ENCODE data around the gene ZDHHC22.

Gene ZDHHC22, protein sequence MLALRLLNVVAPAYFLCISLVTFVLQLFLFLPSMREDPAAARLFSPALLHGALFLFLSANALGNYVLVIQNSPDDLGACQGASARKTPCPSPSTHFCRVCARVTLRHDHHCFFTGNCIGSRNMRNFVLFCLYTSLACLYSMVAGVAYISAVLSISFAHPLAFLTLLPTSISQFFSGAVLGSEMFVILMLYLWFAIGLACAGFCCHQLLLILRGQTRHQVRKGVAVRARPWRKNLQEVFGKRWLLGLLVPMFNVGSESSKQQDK

DNA sequence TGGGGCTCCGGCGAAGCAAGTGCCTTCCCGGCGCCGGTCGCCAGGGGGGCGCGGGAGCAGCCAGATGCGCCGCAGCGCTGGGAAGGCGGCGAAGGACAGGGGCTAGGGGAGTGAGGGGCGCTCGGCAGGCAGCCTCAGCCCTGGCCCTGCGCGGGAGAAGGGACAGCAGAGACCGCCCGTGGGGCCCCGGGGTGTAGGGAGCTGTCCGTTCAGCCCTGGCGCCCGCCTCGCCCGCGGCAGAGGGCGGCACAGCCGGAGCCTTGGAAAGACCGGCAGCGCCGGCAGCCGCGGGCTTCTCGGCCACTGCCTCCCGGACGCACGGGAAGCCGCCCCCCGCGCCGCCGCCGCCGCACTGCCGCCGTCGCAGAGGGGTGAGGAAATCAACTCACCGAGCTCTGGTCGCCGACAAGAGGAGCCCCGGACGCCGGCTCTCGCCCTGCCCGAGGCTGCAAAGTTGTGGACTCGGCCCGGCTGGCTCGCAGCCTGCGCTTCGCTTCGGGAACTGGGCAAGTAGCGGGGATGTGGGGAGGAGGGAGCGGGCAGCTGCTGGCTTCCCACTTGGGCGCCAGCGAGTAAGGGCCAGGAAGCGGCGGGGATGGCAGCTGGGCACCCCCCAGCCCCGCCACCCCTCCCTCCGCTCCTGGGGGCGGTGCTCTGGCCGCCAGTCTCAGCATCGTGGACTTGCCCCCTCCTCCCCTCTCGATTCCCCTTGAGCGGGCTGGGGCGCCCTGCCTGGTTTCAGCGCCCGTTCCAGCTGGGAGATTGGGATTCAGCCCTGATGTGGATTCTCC is at the start of gene ZDHHC22:
Gene ZDHHC22, minus strand, starts transcription at position 578 of the 791 bp plus-strand sequence. CDS start 2,053 bp downstream, outside the sequence.
- no peaks in the 10 kb centered on the region for H3K36me3 Mint-ChIP-seq
- H3K4me3 Mint-ChIP-seq = peak within 1 kb of the TSS; percentile 21
- no peak within 1 kb of the TSS for H3K27ac Mint-ChIP-seq
- H3K27me3 Mint-ChIP-seq = peaks cover 94% of the 10 kb centered on the region
- no peak for DNase-seq
- peaks cover 16% of the 10 kb centered on the region for H3K4me1 Mint-ChIP-seq
- H3K9me3 Mint-ChIP-seq = no peaks in the 10 kb centered on the region
- CTCF ChIA-PET = interaction anchor here (0.9 to 4.2 kb wide), 3 partner anchors 11 to 174 kb away, joined by 3 to 24 read pairs (median 17); no protein-coding TSS in a partner anchor

DNA sequence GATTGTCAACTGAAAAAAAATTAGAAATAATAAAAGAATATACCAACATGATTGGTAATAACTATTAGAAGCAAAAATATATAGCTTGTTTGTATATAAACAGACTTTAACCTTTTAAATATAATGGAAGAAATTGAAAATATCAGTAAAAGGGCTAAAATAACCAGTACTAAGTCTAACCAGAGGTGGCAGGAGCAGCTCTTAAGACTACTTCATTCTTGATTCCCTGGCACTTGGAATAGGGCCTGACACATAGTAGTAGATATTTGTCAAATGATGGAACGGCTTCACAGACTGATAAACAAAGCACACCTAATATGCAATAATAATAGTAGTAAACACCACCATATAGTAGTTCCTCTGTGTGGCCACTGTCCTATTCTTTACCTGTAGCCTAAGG is 49.4 kb upstream of the ZDHHC22 start:
- CTCF ChIA-PET = no interaction called here
- peaks cover 29% of the 10 kb centered on the region for H3K27me3 Mint-ChIP-seq
- no peak overlapping the region for H3K27ac Mint-ChIP-seq
- H3K4me1 Mint-ChIP-seq = no peaks in the 10 kb centered on the region
- no peak for DNase-seq
- H3K36me3 Mint-ChIP-seq = no peaks in the 10 kb centered on the region
- no peak overlapping the region for H3K4me3 Mint-ChIP-seq
- no peaks in the 10 kb centered on the region for H3K9me3 Mint-ChIP-seq

DNA sequence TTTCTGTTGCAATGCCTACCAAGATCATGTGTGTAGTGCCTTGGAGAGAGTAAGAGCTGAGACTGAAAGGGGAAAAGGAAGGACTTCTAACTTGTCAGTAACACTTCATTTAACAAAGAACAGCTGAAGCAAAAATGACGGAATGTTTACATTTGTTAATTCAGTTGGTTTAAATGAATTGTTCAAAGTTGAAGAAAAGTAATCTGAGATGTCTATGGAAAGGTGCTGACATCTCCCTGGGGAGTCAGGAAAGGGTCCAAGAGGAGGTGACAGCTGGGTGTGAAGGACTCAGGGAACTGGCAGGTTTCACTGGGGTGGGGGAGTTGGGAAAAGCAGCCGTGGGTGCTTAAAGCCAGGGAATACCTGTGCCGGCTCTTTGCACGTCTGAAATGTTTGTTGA is 47.9 kb upstream of the ZDHHC22 start:
- CTCF ChIA-PET = interaction anchor here (0.6 to 2.2 kb wide), 4 partner anchors 11 to 57 kb away, joined by 3 to 7 read pairs (median 4); no protein-coding TSS in a partner anchor
- Mint-ChIP-seq H3K9me3 (no peaks in the 10 kb centered on the region), H3K27ac (no peak overlapping the region), H3K4me1 (no peaks in the 10 kb centered on the region), H3K4me3 (no peak overlapping the region), H3K27me3 (peaks cover 29% of the 10 kb centered on the region), H3K36me3 (no peaks in the 10 kb centered on the region)
- no peak for DNase-seq

DNA sequence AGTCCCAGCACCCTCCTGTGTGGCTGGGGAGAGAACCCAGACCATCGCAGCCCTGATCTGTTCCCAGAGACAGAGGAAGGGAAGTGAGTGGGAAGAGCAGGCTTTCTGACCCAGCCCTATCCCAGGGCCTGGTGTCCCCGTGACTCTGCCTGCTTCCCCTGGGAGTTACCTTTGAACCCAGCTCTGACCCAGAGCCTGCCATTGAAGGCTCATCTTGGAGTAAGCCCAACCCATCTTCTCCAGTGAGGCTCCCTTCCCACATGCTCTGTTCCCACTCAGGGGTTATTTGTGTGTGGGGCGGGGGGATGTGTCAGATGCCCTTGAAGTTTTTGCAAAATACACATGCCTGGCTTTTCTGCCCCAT is 46.0 kb upstream of the ZDHHC22 start:
- Mint-ChIP-seq H3K4me1 (peaks cover 3% of the 10 kb centered on the region), H3K9me3 (no peaks in the 10 kb centered on the region), H3K27me3 (peaks cover 44% of the 10 kb centered on the region), H3K27ac (no peak overlapping the region), H3K4me3 (no peak overlapping the region), H3K36me3 (no peaks in the 10 kb centered on the region)
- DNase-seq = no peak
- CTCF ChIA-PET = interaction anchor here (1.0 kb wide), 1 partner anchor 53 kb away, joined by 3 read pairs; no protein-coding TSS in a partner anchor

DNA sequence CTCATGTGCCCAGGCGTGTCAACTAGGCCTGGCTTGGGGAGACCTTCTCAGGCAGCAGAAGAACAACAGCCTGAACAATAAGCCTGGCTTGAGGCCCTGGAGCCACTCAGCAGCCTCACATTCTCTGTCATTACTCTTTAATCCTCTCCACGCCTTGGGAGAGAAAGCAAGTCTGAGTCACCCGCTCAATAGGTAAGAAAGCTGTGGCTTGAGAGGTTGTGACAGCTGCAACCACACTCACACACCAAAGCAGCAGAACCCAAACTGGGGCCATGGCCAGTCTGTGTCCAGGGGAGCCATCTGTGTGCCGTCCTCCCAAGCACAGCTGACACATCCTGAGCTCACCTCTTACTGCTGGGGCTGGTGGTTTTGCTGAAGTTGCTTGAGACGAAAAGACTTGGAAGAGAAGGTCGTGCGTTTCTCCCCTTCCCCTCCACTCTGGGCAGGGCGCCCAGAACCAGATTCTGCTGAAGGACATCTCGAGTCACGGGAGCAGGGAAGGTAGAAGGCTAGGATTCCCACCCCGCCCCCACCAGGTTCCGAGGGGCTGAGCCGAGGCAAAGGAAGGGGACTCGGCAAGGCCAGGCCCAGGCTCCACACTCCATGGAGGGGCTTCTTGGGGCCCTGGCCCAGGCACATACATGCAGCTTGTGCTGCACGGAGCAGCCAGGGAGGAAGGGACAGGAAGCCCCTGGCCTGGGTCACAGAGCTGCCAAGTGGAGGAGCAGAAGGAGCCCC is 45.5 kb upstream of the ZDHHC22 start:
- DNase-seq = no peak
- no peak overlapping the region for H3K27ac Mint-ChIP-seq
- peaks cover 48% of the 10 kb centered on the region for H3K27me3 Mint-ChIP-seq
- no peaks in the 10 kb centered on the region for H3K36me3 Mint-ChIP-seq
- no peak overlapping the region for H3K4me3 Mint-ChIP-seq
- H3K9me3 Mint-ChIP-seq = no peaks in the 10 kb centered on the region
- CTCF ChIA-PET = interaction anchor here (0.6 to 1.0 kb wide), 2 partner anchors 52 to 1384 kb away, joined by 3 read pairs; no protein-coding TSS in a partner anchor
- peaks cover 3% of the 10 kb centered on the region for H3K4me1 Mint-ChIP-seq

DNA sequence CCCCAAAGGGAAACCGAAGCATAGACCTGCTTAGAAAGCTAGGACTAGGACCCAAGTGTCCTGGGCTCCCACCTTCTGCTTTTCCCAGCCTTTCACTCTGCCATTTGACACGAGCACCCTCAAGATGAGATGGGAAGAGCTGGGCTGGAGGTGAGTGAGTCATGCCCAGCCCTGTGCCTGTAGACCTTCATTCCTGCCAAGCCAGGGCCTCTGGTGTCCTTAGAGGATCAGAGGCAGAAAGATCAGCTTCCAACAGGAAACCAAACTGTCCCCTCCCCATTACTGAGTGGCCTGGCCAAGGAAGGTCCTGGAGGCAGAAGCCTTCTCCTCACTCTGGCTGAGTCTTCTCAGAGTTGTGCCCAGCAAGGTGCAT is 43.5 kb upstream of the ZDHHC22 start:
- Mint-ChIP-seq H3K4me3 (no peak overlapping the region), H3K36me3 (no peaks in the 10 kb centered on the region), H3K27me3 (peaks cover 68% of the 10 kb centered on the region), H3K27ac (no peak overlapping the region), H3K9me3 (no peaks in the 10 kb centered on the region), H3K4me1 (peaks cover 11% of the 10 kb centered on the region)
- no peak for DNase-seq
- CTCF ChIA-PET = no interaction called here

DNA sequence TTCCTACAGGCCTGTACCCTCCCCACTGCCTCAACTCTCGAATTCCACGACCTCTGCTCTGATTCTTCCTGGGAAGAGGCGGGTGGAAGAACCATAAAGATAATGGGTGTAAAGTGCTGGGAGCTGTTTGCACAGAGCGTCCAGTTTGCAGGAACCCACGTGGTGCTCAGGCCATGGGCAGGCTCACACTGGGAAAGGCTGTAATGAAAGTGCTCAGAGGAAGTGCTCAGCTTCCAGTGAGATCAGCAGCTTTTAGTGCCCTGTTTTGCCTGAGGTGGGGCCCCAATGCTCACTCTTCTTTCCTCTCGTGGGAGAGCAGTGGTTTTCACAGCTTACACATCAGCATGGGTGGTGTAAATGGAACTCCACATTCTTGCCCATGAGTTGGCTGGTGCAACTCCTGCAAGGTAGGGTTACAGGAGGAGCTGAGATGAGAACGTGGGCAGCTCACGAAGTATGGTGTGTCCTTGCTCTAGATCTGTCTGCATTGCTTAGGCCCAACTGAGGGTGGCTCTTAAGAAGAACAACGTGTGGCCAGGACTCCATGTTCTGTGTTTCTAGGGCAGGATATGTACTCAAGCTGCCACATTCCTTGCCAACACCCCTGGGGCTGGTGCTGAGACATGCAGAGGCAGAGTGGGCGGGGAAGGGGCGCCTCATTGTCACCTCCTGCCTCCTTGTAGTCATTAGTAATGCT is 43.0 kb upstream of the ZDHHC22 start:
- H3K4me3 Mint-ChIP-seq = no peak overlapping the region
- no peaks in the 10 kb centered on the region for H3K9me3 Mint-ChIP-seq
- H3K4me1 Mint-ChIP-seq = peaks cover 11% of the 10 kb centered on the region
- peaks cover 68% of the 10 kb centered on the region for H3K27me3 Mint-ChIP-seq
- DNase-seq = no peak
- no peak overlapping the region for H3K27ac Mint-ChIP-seq
- CTCF ChIA-PET = interaction anchor here (0.7 to 0.9 kb wide), 2 partner anchors 30 to 103 kb away, joined by 3 read pairs; no protein-coding TSS in a partner anchor
- no peaks in the 10 kb centered on the region for H3K36me3 Mint-ChIP-seq

DNA sequence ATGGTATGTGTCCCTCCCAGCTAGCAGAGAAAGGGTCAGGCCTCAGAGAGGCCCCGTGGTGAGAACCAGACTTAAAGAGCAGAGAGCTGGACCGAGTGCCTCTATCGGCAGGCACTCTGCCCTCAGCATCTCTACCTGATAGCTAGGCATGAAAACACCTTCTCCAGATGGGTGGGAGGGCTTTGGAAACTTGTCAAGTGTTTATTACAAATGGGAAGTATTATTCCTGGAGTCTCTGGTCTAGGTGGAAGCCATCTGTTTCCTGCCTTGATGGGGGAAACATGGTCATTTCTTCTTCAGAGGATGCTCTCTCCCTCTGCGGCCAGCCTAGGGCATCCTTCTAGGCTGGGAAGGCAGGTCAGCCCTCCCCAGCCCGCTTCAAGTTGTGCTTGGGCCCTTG is 42.3 kb upstream of the ZDHHC22 start:
- DNase-seq = no peak
- H3K4me3 Mint-ChIP-seq = no peak overlapping the region
- CTCF ChIA-PET = interaction anchor here (0.9 kb wide), 1 partner anchor 103 kb away, joined by 3 read pairs; no protein-coding TSS in a partner anchor

DNA sequence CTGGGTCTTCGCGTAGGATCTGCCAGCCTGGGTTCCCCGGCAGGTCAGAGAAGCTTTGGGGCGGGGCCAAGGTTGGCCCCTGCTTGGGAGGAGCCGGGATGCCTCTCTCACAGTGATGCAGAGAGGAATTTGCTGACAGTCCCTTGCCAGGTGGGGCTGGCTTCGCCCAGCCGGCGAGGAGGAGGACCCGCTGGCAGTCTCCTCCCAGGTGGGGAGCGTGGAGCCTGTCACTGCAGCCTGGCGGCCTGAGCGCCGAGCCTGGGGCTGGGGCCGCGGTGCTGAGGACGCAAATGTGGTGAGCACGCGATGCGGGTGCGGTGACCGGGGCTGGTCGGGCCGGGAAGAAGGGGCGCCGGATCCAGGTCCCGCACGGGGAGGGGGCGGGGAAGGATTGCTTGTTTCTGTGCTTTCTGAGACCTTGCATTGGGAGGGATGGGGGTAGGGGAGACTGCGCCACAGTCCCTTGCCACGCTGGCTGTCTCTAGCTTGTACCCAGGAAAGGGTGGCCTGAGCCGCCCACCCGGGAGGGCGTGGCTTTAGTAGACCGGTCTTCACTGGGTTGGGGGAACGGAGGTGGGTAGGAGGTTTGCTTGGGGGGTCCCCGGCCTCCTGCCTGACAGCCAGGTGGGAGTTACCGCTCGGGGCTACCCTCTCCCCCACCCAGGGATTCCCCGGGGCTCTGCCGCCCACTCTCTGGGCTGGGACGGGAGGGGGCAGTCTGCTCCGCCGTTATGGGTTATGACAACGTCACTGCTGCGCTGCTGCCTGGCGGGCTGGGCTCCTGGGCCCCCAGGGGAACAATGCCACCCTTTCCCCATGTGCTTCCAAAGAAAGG is 40.2 kb upstream of the ZDHHC22 start, which contains the start of gene TMEM63C:
Gene TMEM63C, plus strand, starts transcription at position 196 of the 835 bp plus-strand sequence. CDS start 37,016 bp downstream, outside the sequence.
- peak within 1 kb of the TSS; percentile 49 for H3K4me3 Mint-ChIP-seq
- CTCF ChIA-PET = no interaction called here
- no peaks in the 10 kb centered on the region for H3K9me3 Mint-ChIP-seq
- peak; percentile 64 for DNase-seq
- H3K27me3 Mint-ChIP-seq = peaks cover 59% of the 10 kb centered on the region
- H3K4me1 Mint-ChIP-seq = peaks cover 11% of the 10 kb centered on the region
- H3K27ac Mint-ChIP-seq = no peak within 1 kb of the TSS
- no peaks in the 10 kb centered on the region for H3K36me3 Mint-ChIP-seq

More for the DNA sequence above, 42.3 kb upstream of the ZDHHC22 start:
- peaks cover 11% of the 10 kb centered on the region for H3K4me1 Mint-ChIP-seq
- H3K9me3 Mint-ChIP-seq = no peaks in the 10 kb centered on the region
- peaks cover 67% of the 10 kb centered on the region for H3K27me3 Mint-ChIP-seq
- no peak overlapping the region for H3K27ac Mint-ChIP-seq
- H3K36me3 Mint-ChIP-seq = no peaks in the 10 kb centered on the region

DNA sequence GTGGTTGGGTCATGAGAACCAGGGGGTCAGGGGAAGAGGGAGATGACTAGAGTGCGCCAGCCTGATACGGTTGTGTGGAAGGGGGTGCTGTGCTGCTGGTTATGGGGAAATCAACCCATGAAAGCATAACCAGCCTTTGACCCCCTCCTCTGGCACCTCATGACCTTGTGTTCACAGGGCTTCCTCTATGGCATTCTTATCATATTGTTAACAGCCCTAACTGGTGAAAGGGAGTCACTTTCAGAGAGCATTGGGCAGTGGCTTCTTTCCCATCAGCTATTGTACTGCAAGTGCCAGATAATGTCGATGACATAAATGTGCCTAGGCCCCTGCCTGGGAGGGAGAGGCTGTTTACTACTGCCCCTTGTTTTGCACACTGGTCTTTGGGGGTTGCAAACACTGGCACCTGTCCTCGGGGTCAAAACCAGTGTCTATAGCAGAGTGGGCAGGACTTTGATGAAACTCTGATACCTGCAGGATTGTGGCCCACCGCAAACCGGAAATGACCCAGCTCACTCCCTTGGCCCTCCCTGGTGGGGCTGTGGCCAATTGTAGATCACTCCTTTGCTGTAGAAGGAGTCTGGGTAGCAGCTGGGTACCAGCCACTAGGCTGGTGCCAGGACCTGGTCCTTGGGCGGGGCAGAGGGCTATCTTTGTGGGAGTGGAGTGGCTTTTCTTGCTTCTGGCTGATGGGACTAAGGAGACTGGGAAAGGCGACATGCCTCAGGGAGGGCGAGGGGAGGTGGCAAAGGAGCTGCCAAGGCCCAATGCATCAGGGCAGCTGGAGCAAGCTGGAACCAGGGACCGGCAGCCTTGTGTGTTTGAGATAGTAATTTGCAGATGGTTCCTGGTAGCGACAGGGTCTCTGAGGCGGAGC is 39.4 kb upstream of the ZDHHC22 start:
- H3K4me1 Mint-ChIP-seq = peaks cover 11% of the 10 kb centered on the region
- H3K36me3 Mint-ChIP-seq = no peaks in the 10 kb centered on the region
- peak overlapping the region; percentile 49 for H3K4me3 Mint-ChIP-seq
- no peak overlapping the region for H3K27ac Mint-ChIP-seq
- peaks cover 65% of the 10 kb centered on the region for H3K27me3 Mint-ChIP-seq
- CTCF ChIA-PET = no interaction called here
- no peaks in the 10 kb centered on the region for H3K9me3 Mint-ChIP-seq
- no peak for DNase-seq

DNA sequence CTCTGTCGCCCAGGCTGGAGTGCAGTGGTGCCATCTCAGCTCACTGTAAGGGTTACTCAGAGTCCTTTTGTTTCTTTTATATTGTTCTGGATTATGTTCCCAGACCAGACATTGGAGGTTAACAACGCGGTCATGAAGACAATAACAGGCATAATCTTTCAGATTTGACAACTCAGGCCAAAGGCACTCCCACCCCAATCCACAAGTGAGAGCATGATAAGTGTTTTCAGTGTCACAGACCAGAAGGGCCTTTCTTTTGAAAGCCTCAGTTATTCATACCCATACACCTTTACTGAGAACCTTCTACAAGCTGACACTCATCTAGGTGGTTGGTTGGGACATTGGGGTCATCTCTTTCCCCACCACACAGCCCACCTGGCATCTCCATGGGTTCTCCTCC is 37.1 kb upstream of the ZDHHC22 start:
- DNase-seq = no peak
- Mint-ChIP-seq H3K4me3 (no peak overlapping the region), H3K27me3 (peaks cover 60% of the 10 kb centered on the region), H3K27ac (no peak overlapping the region), H3K9me3 (no peaks in the 10 kb centered on the region), H3K4me1 (peaks cover 8% of the 10 kb centered on the region), H3K36me3 (no peaks in the 10 kb centered on the region)
- CTCF ChIA-PET = interaction anchor here (0.7 kb wide), 1 partner anchor 88 kb away, joined by 3 read pairs; no protein-coding TSS in a partner anchor

DNA sequence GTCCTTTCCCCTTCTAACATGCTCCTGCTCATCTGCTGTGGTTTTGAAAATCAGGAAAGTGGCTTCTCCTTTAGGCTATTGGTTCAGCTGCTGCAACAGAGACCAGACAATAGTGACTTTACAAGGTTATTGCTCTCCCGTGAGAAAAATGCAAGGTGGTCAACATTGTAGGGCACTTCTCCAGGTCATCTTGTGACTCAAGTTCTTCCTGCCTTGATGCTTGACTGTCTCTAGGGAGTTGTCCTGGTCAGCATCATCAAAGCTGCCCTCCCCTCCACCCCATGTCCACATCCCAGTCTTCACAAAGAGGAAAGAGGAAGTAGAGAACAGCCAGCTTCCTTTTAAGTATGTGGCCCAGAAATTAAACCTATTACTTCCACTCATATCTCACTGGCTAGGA is 36.1 kb upstream of the ZDHHC22 start:
- no peak for DNase-seq
- CTCF ChIA-PET = interaction anchor here (1.0 kb wide), 1 partner anchor 11 kb away, joined by 3 read pairs; no protein-coding TSS in a partner anchor
- Mint-ChIP-seq H3K4me1 (peaks cover 8% of the 10 kb centered on the region), H3K4me3 (no peak overlapping the region), H3K27ac (no peak overlapping the region), H3K36me3 (no peaks in the 10 kb centered on the region), H3K9me3 (no peaks in the 10 kb centered on the region), H3K27me3 (peaks cover 57% of the 10 kb centered on the region)
